HuH-7.5 (cell line): ENCODE measurements around the gene CCDC88C.
"Not testable (repeated sequence)": the region's sequence is repeated elsewhere in the genome, so short reads cannot be mapped to it uniquely, and the experiment has no call there.

Source experiments
- DNase-seq: peaks from one replicate; pipeline ENCODE4 v3.0.0; 2011; ENCODE audit warnings: low spot score

The CCDC88C gene

GRCh38 chr14:91246051-91246852 is 171.4 kb downstream of the CCDC88C start:
- no peak for DNase-seq

GRCh38 chr14:91245616-91246015 is 172.0 kb downstream of the CCDC88C start:
- not testable (repeated sequence) for DNase-seq

GRCh38 chr14:91245029-91245428 is 172.6 kb downstream of the CCDC88C start:
- no peak for DNase-seq

- no peak for DNase-seq
Observed at GRCh38 chr14:91244501-91244901, 173.1 kb downstream of the CCDC88C start, which contains the start of gene GPR68. Gene GPR68 (minus strand): TSS chr14:91244704. CDS start chr14:91235050, 9,654 bp downstream.

- no peak for DNase-seq
Observed at GRCh38 chr14:91243074-91243471, 174.5 kb downstream of the CCDC88C start.

- DNase-seq = no peak
Observed at GRCh38 chr14:91242635-91243034, 175.0 kb downstream of the CCDC88C start.

GRCh38 chr14:91241863-91242262 is 175.8 kb downstream of the CCDC88C start:
- no peak for DNase-seq

GRCh38 chr14:91238661-91239060 is 179.0 kb downstream of the CCDC88C start:
- DNase-seq = no peak

GRCh38 chr14:91238085-91238484 is 179.5 kb downstream of the CCDC88C start:
- no peak for DNase-seq

- no peak for DNase-seq
Observed at GRCh38 chr14:91237219-91237618, 180.4 kb downstream of the CCDC88C start.

GRCh38 chr14:91235841-91236240 is 181.8 kb downstream of the CCDC88C start:
- DNase-seq = no peak

- no peak for DNase-seq
Observed at GRCh38 chr14:91234791-91235114, 182.9 kb downstream of the CCDC88C start.

GRCh38 chr14:91233936-91234790 is 183.5 kb downstream of the CCDC88C start:
- no peak for DNase-seq

- DNase-seq = no peak
Observed at GRCh38 chr14:91232603-91233002, 185.0 kb downstream of the CCDC88C start.

- DNase-seq = no peak
Observed at GRCh38 chr14:91232052-91232451, 185.6 kb downstream of the CCDC88C start.

GRCh38 chr14:91231446-91231845 is 186.2 kb downstream of the CCDC88C start:
- no peak for DNase-seq

GRCh38 chr14:91230397-91231035 is 187.1 kb downstream of the CCDC88C start:
- no peak for DNase-seq

- DNase-seq = no peak
Observed at GRCh38 chr14:91229743-91230200, 187.8 kb downstream of the CCDC88C start.

GRCh38 chr14:91229005-91229382 is 188.6 kb downstream of the CCDC88C start:
- no peak for DNase-seq

GRCh38 chr14:91228112-91229004 is 189.3 kb downstream of the CCDC88C start:
- no peak for DNase-seq

- no peak for DNase-seq
Observed at GRCh38 chr14:91227183-91227628, 190.4 kb downstream of the CCDC88C start.
